GM19043 (cell line): ENCODE results near the gene R3HDM4.

ENCODE experiments used
- ATAC-seq: cut with Tn5 transposase; IDR thresholded peaks from one replicate; pipeline ENCODE4 v1.9.1; 2021; ENCODE audit warnings: low read depth; ENCODE audit not compliant: unreplicated experiment

The R3HDM4 gene

GRCh38 chr19:947707-948539, 34.9 kb upstream of the R3HDM4 start:
- peak; percentile 69 for ATAC-seq

GRCh38 chr19:947090-947706, 34.2 kb upstream of the R3HDM4 start:
- no peak for ATAC-seq

DNA sequence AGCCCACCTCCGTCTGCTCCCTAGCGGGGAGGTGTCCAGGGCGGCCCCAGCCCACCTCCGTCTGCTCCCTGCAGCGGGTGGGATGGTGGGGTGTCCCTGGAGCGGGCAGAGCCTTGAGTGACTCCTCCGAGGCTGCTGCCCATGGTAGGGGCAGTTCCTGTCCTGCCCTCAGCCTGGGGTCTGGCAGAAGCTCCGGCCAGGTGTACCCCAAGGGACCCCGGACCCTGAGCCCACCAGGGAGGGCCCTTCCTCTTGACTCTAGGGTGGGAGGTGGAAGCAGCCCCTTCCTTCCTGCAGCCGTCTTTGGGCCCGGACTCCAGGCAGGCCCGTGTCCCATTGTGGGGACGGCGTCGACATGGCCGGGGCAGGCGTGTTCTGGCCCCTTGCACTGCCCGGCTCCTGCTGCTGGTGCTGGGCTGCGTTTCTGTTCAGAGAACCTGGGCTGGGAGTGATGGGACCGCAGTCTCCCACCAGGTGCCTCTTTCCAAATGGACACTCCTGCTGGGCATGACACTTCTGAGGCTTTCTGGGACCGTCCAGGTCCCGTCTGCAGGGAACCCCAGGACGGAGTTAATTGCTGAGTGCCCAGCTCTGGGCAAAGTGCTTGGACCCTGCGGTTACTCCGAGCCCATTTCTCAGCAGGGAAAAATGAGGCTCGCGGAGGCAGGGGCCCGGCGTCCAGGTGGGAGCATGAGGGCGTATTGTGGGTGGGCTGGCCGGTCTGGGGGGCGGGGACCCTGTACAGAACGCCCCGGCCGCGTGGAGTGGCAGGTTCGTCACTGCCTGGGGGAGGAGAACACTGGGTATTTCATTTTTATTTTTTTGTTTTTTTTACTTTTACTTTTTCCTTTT, 32.6 kb upstream of the R3HDM4 start:
- no peak for ATAC-seq

DNA sequence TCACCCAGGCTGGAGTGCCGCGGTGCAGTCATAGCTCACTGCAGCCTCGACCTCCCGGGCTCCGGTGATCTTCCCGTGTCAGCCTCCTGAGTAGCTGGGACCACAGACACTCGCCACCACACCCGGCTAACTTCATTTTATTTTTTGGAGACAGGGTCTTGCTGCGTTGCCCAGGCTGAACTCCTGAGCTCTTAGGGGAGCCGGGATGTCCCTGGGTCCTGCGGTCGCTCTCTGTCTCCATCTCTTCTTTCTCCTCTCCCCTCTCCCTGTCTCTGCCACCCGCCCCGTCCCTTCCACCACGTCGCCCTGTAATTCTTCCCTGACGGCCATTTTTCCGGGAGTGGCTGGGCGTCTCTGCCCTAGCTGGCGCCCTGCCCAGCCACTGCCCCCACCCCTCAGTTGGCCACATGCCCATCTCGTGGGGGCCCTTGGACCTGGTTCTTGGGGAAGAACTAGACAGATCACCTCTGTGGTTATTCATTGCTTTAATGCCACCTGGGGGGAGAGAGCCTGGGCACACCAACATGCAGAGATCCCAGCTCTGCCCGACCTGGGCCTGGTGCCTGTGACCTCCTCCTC, 31.7 kb upstream of the R3HDM4 start:
- ATAC-seq: no peak

DNA sequence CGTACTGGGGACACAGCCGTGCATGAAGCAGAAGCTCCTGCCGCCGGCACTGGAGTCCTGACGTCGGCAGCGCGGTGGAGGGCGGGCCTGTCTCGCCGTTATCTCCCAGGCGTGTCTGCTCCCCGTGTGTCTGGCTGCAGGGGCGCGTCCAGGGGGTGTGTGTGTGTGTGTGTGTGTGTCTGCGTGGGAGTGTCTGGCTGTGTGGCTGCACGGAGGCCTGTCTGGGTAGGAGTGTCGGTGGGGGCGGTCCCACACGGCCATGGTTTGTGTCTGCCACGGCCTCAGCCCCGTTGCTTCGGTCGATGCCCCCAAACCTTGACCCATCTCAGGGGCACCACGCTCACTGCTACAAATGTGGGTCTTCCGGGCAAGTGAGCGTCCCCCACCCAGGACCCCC, 31.1 kb upstream of the R3HDM4 start:
- no peak for ATAC-seq

DNA sequence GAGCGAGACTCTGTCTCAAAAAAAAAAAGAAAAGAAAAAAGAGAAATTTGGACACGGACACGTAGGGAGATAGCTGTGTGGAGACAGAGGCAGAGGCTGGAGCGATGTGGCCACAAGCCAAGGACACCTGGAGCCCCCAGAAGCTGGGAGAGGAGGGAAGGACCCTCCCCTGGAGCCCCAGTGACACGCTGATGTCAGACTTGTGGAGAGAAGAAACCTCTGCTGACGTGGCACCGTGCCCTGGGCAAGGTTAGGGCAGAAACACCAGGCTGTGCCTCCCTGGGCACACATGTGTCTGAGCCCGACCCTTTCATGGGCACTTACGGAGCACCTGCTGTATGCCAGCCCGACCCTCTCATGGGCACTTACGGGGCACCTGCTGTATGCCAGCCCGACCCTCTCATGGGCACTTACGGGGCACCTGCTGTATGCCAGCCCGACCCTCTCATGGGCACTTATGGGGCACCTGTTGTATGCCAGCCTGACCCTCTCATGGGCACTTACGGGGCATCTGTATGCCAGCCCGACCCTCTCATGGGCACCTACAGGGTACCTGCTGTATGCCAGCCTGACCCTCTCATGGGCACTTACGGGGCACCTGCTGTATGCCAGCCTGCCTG, 30.6 kb upstream of the R3HDM4 start:
- ATAC-seq: no peak

DNA sequence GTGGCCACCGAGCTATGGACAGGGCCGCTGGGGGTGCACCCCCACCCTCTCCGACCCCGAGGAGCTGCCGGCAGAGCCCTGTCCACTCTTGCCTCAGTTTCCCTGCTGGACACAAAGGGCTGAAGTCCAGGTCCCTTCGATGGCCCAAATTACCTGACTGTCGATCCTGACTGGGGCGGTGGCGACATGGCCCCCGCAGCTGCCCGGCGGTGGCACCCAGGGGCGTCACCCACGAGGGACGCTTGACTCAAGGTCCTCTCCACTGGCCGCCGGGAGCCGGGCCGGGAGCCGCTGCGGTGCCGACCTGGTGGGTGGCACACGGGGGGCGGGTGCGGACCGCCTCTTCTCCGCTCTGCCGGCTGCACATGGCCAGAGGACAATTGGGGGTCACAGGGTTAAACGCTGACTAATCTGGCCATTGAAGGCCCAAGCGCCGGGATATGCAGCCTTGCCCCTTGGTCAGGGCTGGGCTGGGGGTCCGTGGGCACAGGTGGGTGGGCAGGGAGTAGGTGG, 29.2 kb upstream of the R3HDM4 start:
- ATAC-seq: no peak

DNA sequence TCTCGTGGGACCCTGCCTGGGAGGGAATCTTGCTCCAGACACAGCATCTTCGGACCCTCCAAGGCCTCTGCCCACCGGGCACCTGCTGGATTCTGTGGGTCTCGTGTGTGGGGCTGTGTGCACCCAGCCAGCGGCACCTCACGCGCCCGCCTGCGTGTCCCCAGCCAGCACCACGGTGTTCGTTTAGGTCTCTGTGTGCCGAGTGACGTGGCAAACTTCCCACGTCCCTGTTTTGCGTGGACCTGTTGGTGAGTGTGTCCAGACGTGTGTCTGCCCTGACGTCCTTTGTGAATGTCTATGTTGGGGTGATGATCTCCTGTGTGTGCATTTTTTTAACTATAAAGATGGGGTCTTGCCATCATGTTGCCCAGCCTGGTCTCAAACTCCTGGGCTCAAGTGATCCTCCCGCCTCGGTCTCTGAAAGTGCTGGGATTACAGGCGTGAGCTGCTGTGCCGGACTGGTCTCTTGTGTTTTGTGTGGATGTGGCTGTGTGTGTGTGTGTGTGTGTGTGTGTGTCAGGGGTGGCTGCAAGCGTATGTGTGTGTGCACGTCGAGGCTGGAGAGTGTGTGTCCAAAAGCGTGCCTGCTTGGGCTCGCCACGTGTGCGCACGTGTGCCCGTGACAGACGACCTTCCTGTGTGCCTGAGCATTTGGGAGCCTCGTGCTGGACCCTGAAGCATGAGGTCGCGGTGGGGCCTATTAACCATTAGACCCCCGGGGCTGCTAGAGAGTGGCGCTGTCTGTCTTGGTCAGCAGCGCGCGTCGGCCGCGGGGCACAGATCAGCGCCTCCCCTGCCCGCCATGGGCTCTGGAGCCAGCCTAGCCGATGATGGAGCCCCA, 28.5 kb upstream of the R3HDM4 start:
- no peak for ATAC-seq

DNA sequence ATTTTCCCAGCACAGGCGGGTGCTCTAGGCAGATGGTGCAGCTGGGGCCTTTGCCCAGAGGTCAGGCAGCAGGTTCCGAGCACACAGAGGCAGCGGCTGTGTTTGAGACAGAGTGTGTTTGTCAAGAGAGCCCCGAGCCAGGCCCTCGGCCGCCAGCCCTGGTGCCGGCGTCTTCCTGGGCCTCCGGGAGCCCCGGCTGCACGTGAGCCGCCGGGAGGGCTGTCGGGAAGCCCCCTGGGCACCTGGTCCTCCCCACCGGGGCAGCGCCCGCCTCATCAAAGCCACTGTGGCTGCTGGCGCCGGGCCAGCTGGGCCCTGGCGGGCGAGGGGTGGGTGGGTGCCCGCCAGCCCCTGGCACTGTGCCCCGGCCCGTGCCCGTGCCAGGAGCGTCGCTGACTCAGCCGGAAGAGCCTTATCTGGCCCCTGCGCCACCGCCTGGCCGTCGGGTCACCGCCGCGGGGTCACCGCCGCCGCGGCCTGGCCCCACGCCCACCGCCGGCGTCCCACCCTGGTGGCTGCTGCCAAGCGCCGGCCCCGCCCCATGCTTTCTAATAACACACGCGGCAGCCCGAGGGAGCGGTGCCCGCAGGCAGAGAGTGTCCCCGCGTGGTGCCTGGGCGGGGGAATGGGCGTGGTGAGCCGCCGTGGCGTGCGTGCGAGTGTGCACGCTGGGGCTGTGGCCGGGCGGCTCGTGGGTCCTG, 27.7 kb upstream of the R3HDM4 start:
- ATAC-seq: no peak

- no peak for ATAC-seq
Measured at GRCh38 chr19:939922-940321, 26.9 kb upstream of the R3HDM4 start.

DNA sequence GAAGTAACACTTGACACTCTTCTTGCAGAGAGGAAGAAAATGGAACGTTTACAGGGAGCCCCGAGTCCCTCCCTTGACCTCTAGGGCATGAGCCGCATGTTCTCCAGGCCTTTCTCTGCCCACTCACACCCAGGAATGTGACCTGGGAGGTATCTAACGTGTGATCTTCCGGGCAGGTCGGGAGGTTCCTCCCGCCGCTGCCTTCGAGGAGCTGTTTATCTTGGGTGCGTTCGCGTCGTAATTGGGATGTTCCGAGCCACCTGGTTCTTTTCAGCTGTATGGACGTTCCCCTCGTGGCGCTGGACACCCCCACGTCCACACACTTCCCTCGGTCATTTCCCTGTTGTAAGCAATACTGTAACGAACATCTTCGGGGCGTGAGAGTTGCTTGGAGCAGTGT, 26.4 kb upstream of the R3HDM4 start:
- ATAC-seq: no peak

GRCh38 chr19:938233-938923, 25.4 kb upstream of the R3HDM4 start:
- no peak for ATAC-seq

- no peak for ATAC-seq
Measured at GRCh38 chr19:937259-937694, 24.3 kb upstream of the R3HDM4 start.

DNA sequence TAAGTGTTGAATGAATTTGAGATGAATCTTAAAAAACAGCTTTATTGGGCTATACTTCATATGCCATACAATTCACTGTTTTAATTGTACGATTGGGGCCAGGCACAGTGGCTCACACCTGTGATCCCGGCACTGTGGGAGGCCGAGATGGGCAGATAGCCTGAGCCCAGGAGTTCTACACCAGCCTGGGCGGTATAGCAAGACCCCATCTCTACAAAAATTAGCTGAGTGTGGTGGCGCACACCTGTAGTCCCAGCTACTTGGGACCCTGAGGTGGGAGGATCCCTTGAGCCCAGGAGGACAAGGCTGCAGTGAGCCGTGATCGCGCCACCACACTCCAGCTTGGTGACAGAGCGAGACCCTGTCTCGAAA, 23.1 kb upstream of the R3HDM4 start:
- no peak for ATAC-seq

DNA sequence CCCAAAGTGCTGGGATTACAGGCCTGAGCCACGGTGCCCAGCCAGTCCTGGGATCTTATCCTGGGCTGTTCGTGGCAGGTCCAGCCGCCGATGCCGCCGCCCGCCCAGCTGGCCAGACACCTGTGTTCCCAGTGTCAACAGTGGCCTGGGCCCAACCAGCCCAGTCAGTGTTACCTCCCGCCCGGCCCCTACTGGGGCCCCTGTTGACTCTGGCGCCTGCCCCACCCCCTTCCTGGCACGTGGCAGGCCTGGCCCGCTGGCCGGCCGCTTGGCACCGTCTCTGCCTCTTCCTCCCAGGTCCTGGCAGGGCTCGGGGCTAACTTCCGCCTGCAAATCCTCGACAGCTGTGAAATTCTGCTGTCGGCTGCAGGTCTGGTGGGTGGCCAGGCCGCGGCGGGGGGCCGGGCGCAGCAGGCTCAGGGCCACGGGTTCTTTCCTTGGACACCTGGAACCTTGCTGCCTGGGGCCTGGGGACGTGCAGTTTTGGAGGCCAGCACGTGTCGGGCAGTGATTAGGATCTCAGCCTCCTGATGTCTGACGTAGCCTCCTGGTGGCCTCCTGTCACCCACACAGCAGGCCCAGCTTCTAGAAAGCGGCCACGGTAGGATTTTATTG, 22.0 kb upstream of the R3HDM4 start:
- no peak for ATAC-seq

DNA sequence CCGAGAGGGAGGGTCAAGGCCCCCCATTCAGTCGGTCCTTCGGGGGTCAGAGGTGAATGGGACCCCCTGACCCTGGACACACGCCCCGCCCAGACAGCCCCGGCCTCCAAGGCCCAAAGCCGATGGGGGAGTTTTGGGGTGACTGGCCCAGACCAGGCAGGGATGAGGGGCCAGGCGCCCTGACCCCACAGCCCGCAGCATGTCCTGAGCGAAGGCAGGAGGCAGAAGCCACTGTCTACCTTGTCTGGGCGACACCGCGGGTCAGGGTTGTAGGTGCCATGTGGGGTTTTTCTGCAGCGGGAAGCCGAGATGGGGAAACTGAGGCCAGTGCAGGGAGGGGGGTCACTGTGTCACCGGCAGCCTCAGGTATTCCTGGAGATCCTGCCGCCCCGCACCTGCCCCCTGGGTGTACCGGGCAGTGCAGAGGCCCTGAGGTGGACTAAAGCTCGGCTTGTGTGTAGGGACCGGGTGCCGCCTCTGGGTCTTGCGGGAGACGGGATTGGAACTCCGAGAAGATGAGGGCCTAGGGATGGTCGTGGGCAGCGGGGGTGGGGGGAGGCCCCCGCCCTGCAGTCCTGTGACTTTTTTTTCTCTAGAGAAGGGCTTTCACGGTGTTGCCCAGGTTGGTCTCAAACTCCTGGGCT, 21.3 kb upstream of the R3HDM4 start:
- no peak for ATAC-seq

DNA sequence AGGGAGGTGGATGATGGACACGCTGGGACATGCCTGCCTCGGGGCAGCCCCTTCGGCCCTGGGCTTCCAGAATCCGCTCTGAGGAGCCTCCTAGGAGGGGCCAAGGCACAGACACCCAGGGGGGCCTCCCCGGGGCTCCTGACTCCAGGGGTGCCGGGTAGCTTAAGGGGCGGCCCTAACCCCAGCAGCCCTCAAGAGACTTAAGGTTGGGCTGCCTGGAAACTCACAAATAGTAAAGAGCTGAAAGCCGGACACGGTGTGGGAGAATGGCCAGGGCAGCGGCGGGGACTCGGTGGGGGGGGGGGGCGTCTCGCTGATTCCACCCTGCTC, 20.5 kb upstream of the R3HDM4 start:
- no peak for ATAC-seq
